Astrocyte of the cerebellum (primary cell): ENCODE data around the gene UBAC2.
"Not testable (repeated sequence)": the region's sequence is repeated elsewhere in the genome, so short reads cannot be mapped to it uniquely, and the experiment has no call there.

ENCODE experiments used
- DNase-seq: peaks from one replicate; pipeline ENCODE4 v3.0.0-alpha.2; 2011; ENCODE audit warnings: low read depth
- H3K4me3 ChIP-seq: 2 replicates; pipeline ENCODE4 v1.5.1; 2011; ENCODE audit warnings: mild to moderate bottlenecking, low read depth, low read length, moderate library complexity
- CTCF ChIP-seq: IDR thresholded peaks from 2 replicates; pipeline ENCODE4 v1.5.1; 2012; ENCODE audit warnings: low read length, low read depth, moderate library complexity, mild to moderate bottlenecking; ENCODE audit errors: missing control alignments
- in situ Hi-C: cut with HindIII; loops from 2 replicates; pipeline ENCODE4 v1.10.0; 2017; ENCODE audit warnings: low sequenced_read_pairs

UBAC2 gene

GRCh38 chr13:99406799-99407201 lies 206.1 kb downstream of the UBAC2 start:
- in situ Hi-C loops, result loop anchor here (5.0 kb wide), 1 partner anchor 54 kb away; no protein-coding TSS in a partner anchor
- H3K4me3 ChIP-seq, result no peak overlapping the region
- DNase-seq, result no peak
- TF ChIP-seq CTCF, result no peak

GRCh38 chr13:99407906-99408702 lies 207.4 kb downstream of the UBAC2 start:
- in situ Hi-C loops, result loop anchor here (5.0 kb wide), 1 partner anchor 56 kb away; no protein-coding TSS in a partner anchor
- TF ChIP-seq CTCF, result no peak
- DNase-seq, result no peak
- no peak overlapping the region for H3K4me3 ChIP-seq

- no peak for TF ChIP-seq CTCF
- in situ Hi-C loops, result loop anchor here (5.0 kb wide), 1 partner anchor 56 kb away; no protein-coding TSS in a partner anchor
- no peak for DNase-seq
- no peak overlapping the region for H3K4me3 ChIP-seq
Measured at GRCh38 chr13:99408703-99409000, 208.0 kb downstream of the UBAC2 start.

- H3K4me3 ChIP-seq, DNase-seq: not testable (repeated sequence)
- in situ Hi-C loops, result loop anchor here (5.0 kb wide), 1 partner anchor 57 kb away; no protein-coding TSS in a partner anchor
Measured at GRCh38 chr13:99409461-99410083, 208.9 kb downstream of the UBAC2 start.

- H3K4me3 ChIP-seq, DNase-seq, in situ Hi-C loops: not testable (repeated sequence)
Measured at GRCh38 chr13:99410646-99411475, 210.2 kb downstream of the UBAC2 start.

GRCh38 chr13:99412856-99413255 lies 212.2 kb downstream of the UBAC2 start:
- H3K4me3 ChIP-seq, result no peak overlapping the region
- in situ Hi-C loops, result no loop called here

More at GRCh38 chr13:99412856-99413255, 212.2 kb downstream of the UBAC2 start:
- no peak for DNase-seq
- no peak for TF ChIP-seq CTCF
